ENCODE data around the gene ESYT2.
"Not testable (repeated sequence)": the region's sequence is repeated elsewhere in the genome, so short reads cannot be mapped to it uniquely, and the experiment has no call there.

Gene ESYT2

GRCh38 chr7:158705234-158705850 is 124.0 kb downstream of the ESYT2 start:
- ChIA-PET CTCF (interaction anchor here (0.7 to 2.4 kb wide), 7 partner anchors 10 to 271 kb away, joined by 3 to 8 read pairs (median 3); no protein-coding TSS in a partner anchor), POLR2A (no interaction called here)
- TF ChIP-seq, protein P1, sequence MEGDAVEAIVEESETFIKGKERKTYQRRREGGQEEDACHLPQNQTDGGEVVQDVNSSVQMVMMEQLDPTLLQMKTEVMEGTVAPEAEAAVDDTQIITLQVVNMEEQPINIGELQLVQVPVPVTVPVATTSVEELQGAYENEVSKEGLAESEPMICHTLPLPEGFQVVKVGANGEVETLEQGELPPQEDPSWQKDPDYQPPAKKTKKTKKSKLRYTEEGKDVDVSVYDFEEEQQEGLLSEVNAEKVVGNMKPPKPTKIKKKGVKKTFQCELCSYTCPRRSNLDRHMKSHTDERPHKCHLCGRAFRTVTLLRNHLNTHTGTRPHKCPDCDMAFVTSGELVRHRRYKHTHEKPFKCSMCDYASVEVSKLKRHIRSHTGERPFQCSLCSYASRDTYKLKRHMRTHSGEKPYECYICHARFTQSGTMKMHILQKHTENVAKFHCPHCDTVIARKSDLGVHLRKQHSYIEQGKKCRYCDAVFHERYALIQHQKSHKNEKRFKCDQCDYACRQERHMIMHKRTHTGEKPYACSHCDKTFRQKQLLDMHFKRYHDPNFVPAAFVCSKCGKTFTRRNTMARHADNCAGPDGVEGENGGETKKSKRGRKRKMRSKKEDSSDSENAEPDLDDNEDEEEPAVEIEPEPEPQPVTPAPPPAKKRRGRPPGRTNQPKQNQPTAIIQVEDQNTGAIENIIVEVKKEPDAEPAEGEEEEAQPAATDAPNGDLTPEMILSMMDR (IDR thresholded peaks at IDR 0.05; ENCODE audit: control extremely low read depth, extremely low read depth, low read depth, missing control alignments) = no peak
- no peak for DNase-seq (ENCODE audit: extremely low spot score)

- DNase-seq (ENCODE audit: extremely low spot score) = peak; percentile 99
- TF ChIP-seq, protein P1 (IDR thresholded peaks at IDR 0.05; ENCODE audit: control extremely low read depth, extremely low read depth, low read depth, missing control alignments) = peak; percentile 3
- CTCF ChIA-PET = interaction anchor here (0.7 to 1.5 kb wide), 6 partner anchors 10 to 272 kb away, joined by 3 to 7 read pairs (median 3); no protein-coding TSS in a partner anchor
- POLR2A ChIA-PET = no interaction called here
Measured at GRCh38 chr7:158704524-158705233, 124.6 kb downstream of the ESYT2 start, which contains the start of gene NCAPG2. Gene NCAPG2, minus strand, starts transcription at chr7:158704804. Its CDS starts 2,905 bp downstream, at chr7:158701899.

DNA sequence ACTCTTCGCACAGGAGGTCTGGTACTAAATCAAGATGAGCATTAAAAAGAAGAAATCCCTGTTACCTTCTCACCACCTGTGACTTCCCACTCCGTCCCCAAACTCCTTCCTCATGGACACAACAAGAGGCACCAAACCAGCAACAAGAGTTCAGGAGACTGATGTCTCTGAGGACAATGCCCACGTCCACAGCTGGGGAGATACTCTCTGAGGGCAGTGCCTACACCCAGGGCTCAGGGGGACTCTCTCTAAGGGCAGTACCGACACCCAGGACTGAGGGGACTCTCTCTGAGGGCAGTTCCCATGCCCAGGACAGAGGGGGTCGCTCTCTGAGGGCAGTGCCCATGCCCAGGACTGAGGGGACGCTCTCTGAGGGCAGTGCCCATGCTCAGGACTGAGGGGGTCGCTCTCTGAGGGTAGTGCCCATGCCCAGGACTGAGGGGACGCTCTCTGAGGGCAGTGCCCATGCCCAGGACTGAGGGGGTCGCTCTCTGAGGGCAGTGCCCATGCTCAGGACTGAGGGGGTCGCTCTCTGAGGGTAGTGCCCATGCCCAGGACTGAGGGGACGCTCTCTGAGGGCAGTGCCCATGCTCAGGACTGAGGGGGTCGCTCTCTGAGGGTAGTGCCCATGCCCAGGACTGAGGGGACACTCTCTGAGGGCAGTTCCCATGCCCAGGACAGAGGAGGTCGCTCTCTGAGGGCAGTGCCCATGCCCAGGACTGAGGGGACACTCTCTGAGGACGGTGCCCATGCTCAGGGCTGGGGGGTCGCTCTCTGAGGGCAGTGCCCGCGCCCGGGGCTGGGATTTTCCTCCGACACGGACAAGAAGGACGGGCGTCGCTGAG is 125.4 kb downstream of the ESYT2 start:
- CTCF ChIA-PET = interaction anchor here (0.9 to 1.5 kb wide), 4 partner anchors 9 to 273 kb away, joined by 3 to 7 read pairs (median 4); no protein-coding TSS in a partner anchor
- DNase-seq (ENCODE audit: extremely low spot score); POLR2A ChIA-PET: not testable (repeated sequence)

DNA sequence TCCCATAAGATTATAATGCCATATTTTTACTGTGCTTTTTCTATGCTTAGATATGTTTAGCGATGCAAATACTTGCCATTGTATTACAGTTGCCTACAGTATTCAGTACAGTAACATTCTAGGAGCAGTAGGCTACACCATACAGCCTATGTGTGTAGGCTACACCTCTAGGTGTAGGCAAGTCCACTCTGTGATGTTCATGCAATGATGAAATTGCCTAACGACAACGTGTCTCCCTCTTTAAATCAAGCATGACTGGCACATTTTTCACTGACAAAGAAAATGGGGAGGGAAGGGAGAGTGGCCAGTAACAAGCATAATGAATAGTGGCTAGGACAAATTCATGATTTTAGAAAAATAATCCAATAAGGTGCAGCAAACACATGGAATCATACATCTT is 126.4 kb downstream of the ESYT2 start:
- DNase-seq (ENCODE audit: extremely low spot score) = no peak
- CTCF ChIA-PET = no interaction called here
- POLR2A ChIA-PET = no interaction called here
- TF ChIP-seq, protein P1 (IDR thresholded peaks at IDR 0.05; ENCODE audit: control extremely low read depth, extremely low read depth, low read depth, missing control alignments) = no peak

GRCh38 chr7:158702196-158702595 is 127.1 kb downstream of the ESYT2 start:
- CTCF ChIA-PET = interaction anchor here (1.0 kb wide), 1 partner anchor 274 kb away, joined by 3 read pairs; no protein-coding TSS in a partner anchor
- no peak for DNase-seq (ENCODE audit: extremely low spot score)
- POLR2A ChIA-PET = interaction anchor here (0.6 kb wide), 1 partner anchor 20 kb away, joined by 4 read pairs; no protein-coding TSS in a partner anchor
- TF ChIP-seq, protein P1 (IDR thresholded peaks at IDR 0.05; ENCODE audit: control extremely low read depth, extremely low read depth, low read depth, missing control alignments) = no peak

GRCh38 chr7:158700008-158700407 is 129.3 kb downstream of the ESYT2 start:
- DNase-seq (ENCODE audit: extremely low spot score) = no peak
- ChIA-PET POLR2A (no interaction called here), CTCF (interaction anchor here (1.0 to 7.5 kb wide), 2 partner anchors 10 to 277 kb away, joined by 3 to 124 read pairs; no protein-coding TSS in a partner anchor)
- TF ChIP-seq, protein P1 (IDR thresholded peaks at IDR 0.05; ENCODE audit: control extremely low read depth, extremely low read depth, low read depth, missing control alignments) = no peak
